ENCODE data around the gene RBBP8NL. TPM values are rescaled to one million over a fixed set of nuclear protein-coding genes. Genes with fewer than 3 reads are reported as not detected.

The RBBP8NL gene
- total RNA-seq, 2 donors from 2014 or later = 0.40 TPM; not detected in 1

DNA sequence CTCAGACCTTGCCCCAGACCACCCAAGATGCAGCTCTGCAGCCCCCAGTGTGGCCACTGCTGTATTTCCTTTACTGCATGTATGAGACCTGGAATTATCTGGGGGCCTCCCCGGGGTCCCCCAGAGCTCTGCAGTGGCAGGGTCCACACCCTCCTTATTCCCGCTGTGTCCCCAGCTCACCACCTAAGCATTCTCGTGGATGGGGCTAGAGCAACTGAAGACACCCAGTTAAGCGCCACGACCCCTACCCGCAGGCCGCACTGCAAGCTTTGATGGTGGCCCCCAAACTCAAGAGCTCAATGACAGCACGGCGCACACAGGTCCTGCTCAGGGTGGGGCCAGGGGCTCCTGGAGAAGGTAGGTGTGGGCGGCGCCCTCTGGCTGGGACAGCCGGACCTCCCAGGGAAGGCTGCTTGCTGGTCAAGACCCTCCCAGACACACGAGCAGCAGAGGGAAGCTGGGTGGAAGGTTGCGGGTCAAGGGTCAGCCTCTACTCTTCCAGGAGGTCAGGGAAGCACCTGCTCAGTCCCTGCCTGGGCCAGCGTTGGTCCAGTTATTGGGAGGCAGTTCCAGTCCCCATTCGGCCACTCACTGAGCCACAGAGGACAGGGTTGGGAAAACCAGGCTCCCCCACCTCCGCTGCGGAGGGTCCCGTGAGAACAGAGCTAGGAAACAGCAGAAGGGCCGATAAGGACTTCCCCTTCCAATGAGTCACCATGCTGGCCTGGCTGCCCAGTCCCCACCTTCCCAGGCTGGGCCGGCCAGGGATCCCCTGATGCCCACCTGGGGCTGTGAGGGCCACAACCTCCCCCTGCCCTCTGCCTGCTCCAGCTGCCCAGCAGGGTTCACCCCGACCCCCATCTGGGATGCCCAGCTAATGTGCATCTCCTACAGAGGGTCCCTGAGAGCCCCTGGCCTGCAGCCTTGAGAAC, 63.2 kb downstream of the RBBP8NL start:
- peaks cover 27% of the 10 kb centered on the region for H3K4me1 Mint-ChIP-seq
- peak overlapping the region; percentile 62 for H3K4me3 Mint-ChIP-seq
- peaks cover 46% of the 10 kb centered on the region for H3K4me1 ChIP-seq (ENCODE audit: control insufficient read depth, insufficient read depth, low read length)
- TF ChIP-seq CTCF (conservative IDR thresholded peaks at IDR 0.05) = peak; percentile 30
- 86 to 90% methylated on average over 16 to 22 of the region's 22 CpGs for WGBS, 2 experiments (ENCODE audit: insufficient coverage in 1 of 2, insufficient read length in 1 of 2)
- DNase-seq = peak; percentile 74
- H3K27ac ChIP-seq (ENCODE audit: low read depth, low read length) = no peak overlapping the region
- H3K9ac ChIP-seq (ENCODE audit: extremely low read depth, low read length, poor library complexity, severe bottlenecking) = no peak overlapping the region
- H3K9me3 Mint-ChIP-seq = no peaks in the 10 kb centered on the region
- peak overlapping the region; percentile 88 for H3K27ac Mint-ChIP-seq
- no peak overlapping the region for H3K4me3 ChIP-seq (ENCODE audit: low read length)
- peaks cover 16% of the 10 kb centered on the region for H3K36me3 ChIP-seq (ENCODE audit: control insufficient read depth, insufficient read depth, low read length)
- no peaks in the 10 kb centered on the region for H3K27me3 ChIP-seq (ENCODE audit: control insufficient read depth, insufficient read depth, low read length, poor library complexity, severe bottlenecking)
- H3K36me3 Mint-ChIP-seq (ENCODE audit: low read depth) = peaks cover 3% of the 10 kb centered on the region
- H3K9me3 ChIP-seq (ENCODE audit: control insufficient read depth, low read length) = no peaks in the 10 kb centered on the region
- H3K27me3 Mint-ChIP-seq (ENCODE audit: insufficient read depth) = no peaks in the 10 kb centered on the region

DNA sequence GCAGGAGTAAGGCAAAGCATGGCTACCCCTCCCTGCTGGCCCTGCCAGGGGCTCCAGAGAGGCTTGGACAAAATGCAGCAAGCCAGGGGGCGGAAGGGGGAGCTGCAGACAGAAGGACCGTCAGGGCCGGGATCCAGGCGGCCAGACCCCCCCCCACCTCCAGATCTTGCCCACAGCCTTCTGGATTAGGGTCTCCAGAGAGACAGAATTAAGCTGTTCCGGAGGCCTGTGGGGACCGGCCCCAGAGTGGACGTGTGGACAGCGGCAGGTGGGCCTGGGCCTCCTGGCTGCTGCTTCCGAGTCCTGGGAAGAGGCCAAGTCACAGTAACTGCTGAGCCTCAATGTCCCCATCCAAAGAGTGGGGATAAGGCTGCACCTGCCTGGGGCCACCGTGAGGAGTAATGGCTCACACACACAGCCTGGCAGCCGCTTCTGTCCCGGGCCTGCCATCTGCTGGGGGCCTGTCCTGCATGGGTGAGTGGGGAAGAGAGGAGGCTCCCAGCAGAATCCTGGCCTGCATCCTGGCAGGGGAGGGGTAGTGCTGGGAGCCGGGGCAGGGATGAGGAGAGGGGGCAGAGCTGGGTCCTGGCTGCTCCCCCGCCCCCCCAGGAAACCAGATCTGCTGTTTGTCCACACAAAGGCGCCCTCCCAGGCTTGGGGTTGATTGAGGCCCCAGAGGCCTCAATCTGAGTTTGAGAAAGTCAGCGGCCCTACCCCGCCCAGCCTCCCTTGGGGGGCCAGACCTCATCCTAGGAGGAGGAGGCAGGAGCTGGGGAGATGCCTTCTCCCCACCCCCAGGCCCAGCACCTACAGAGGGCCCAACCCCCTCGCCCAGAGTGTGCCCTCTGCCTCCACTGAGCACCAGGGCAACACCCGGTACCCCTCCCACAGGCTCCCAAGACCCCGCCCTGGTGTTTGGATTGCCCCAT, 64.1 kb downstream of the RBBP8NL start:
- H3K36me3 ChIP-seq (ENCODE audit: control insufficient read depth, insufficient read depth, low read length) = peaks cover 16% of the 10 kb centered on the region
- peak overlapping the region; percentile 53 for H3K27ac ChIP-seq (ENCODE audit: low read depth, low read length)
- H3K4me1 ChIP-seq (ENCODE audit: control insufficient read depth, insufficient read depth, low read length) = peaks cover 42% of the 10 kb centered on the region
- Mint-ChIP-seq H3K36me3 (ENCODE audit: low read depth) (peaks cover 3% of the 10 kb centered on the region), H3K27me3 (ENCODE audit: insufficient read depth) (no peaks in the 10 kb centered on the region), H3K27ac (peak overlapping the region; percentile 96), H3K4me1 (peaks cover 24% of the 10 kb centered on the region), H3K9me3 (no peaks in the 10 kb centered on the region), H3K4me3 (no peak overlapping the region)
- no peaks in the 10 kb centered on the region for H3K27me3 ChIP-seq (ENCODE audit: control insufficient read depth, insufficient read depth, low read length, poor library complexity, severe bottlenecking)
- no peaks in the 10 kb centered on the region for H3K9me3 ChIP-seq (ENCODE audit: control insufficient read depth, low read length)
- DNase-seq = peak; percentile 88
- peak; percentile 54 for TF ChIP-seq CTCF (conservative IDR thresholded peaks at IDR 0.05)
- no peak overlapping the region for H3K9ac ChIP-seq (ENCODE audit: extremely low read depth, low read length, poor library complexity, severe bottlenecking)
- 74 to 79% methylated on average over 11 to 20 of the region's 20 CpGs for WGBS, 2 experiments (ENCODE audit: insufficient coverage in 1 of 2, insufficient read length in 1 of 2)
- H3K4me3 ChIP-seq (ENCODE audit: low read length) = no peak overlapping the region

DNA sequence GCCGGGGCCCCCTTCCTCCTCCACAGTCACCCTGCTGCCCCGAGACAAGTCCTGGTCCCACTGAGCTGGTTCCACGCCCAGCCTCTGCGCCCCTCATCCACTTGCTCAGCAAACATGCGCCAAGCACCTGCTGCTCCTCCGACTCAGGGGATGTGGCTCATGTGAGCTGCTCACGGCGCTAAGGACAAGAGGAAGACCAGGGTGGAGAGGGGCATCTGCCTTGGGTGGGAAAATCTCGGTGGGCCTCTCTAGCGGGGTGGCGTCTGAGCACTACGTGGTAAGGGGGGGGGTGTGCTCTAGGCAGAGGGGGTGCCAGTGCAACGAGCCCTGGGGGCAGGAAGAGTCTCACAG, 64.8 kb downstream of the RBBP8NL start:
- Histone ChIP-seq H3K36me3 (ENCODE audit: control insufficient read depth, insufficient read depth, low read length) (peaks cover 16% of the 10 kb centered on the region), H3K27me3 (ENCODE audit: control insufficient read depth, insufficient read depth, low read length, poor library complexity, severe bottlenecking) (no peaks in the 10 kb centered on the region), H3K27ac (ENCODE audit: low read depth, low read length) (peak overlapping the region; percentile 53), H3K9me3 (ENCODE audit: control insufficient read depth, low read length) (no peaks in the 10 kb centered on the region), H3K4me3 (ENCODE audit: low read length) (no peak overlapping the region), H3K4me1 (ENCODE audit: control insufficient read depth, insufficient read depth, low read length) (peaks cover 36% of the 10 kb centered on the region), H3K9ac (ENCODE audit: extremely low read depth, low read length, poor library complexity, severe bottlenecking) (peak overlapping the region; percentile 82)
- TF ChIP-seq CTCF (conservative IDR thresholded peaks at IDR 0.05) = no peak
- WGBS, 2 experiments (ENCODE audit: insufficient coverage in 1 of 2, insufficient read length in 1 of 2) = 93 to 96% methylated on average over 5 to 13 of the region's 13 CpGs
- H3K36me3 Mint-ChIP-seq (ENCODE audit: low read depth) = peaks cover 3% of the 10 kb centered on the region
- no peaks in the 10 kb centered on the region for H3K9me3 Mint-ChIP-seq
- H3K4me1 Mint-ChIP-seq = peaks cover 24% of the 10 kb centered on the region
- no peaks in the 10 kb centered on the region for H3K27me3 Mint-ChIP-seq (ENCODE audit: insufficient read depth)
- no peak for DNase-seq
- peak overlapping the region; percentile 96 for H3K27ac Mint-ChIP-seq
- H3K4me3 Mint-ChIP-seq = no peak overlapping the region
